ENCODE data around the gene SIDT2. TPM values are rescaled to one million over a fixed set of nuclear protein-coding genes. Genes with fewer than 3 reads are reported as not detected.

The SIDT2 gene
- total and polyA plus RNA-seq, 2 of the 8 experiments (the other 6 are each of a cell fraction or from before 2014, with no cell fraction given), result 18.5 to 21.1 TPM

GRCh38 chr11:117232092-117232878, 53.7 kb downstream of the SIDT2 start, which contains the start of gene RNF214 (continued):
- TF ChIP-seq CHD7 (IDR thresholded peaks at IDR 0.05; ENCODE audit: insufficient replicate concordance, low read length) (no peak), HDAC2 (IDR thresholded peaks at IDR 0.05; ENCODE audit: borderline replicate concordance in 1 of 2, low read depth in 2 of 2, low read length in 2 of 2) (no peak), CBX5 (IDR thresholded peaks at IDR 0.05; ENCODE audit: low read depth, low read length) (no peak), EGR1 (IDR thresholded peaks at IDR 0.05; ENCODE audit: borderline replicate concordance, low read depth, low read length) (peak; percentile 38; the same call in 1 of the 2 replicates), RBBP5 (IDR thresholded peaks at IDR 0.05; ENCODE audit: borderline replicate concordance, low read depth, low read length) (no peak), RNF2 (IDR thresholded peaks at IDR 0.05; ENCODE audit: borderline replicate concordance, low read depth, low read length, missing control alignments, poor library complexity, severe bottlenecking) (no peak)

Data from H1 (cell line).